GM18508 (cell line): ENCODE measurements around the gene IL36B.
"Not testable (repeated sequence)": the region's sequence is repeated elsewhere in the genome, so short reads cannot be mapped to it uniquely, and the experiment has no call there.

Source experiments
- ATAC-seq: cut with Tn5 transposase; IDR thresholded peaks from one replicate; pipeline ENCODE4 v1.9.1; 2021; ENCODE audit warnings: moderate number of reproducible peaks; ENCODE audit not compliant: insufficient read depth, unreplicated experiment

Gene IL36B

GRCh38 chr2:113052396-113052917 lies at the start of gene IL36B:
Gene IL36B (minus strand): TSS chr2:113052867.
- no peak for ATAC-seq

DNA sequence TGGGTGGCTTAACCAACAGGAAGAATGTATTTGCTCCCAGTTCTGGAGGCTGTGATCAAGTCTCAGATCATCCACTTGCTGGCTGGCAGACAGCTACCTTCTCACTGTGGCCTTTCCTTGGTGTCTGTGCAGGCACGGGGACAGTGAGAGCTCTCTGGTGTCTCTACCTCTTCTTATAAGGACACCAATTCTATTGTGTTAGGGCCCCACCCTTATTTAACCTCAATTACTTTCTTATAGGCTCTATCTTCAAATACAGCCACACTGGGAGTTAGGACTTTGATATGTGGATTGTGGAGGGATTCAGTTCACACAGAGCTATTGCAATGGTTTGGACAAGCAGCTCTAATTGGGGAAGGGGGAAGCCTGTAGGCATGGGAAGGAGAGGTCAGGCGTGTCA lies 49.5 kb upstream of the IL36B start:
- ATAC-seq: no peak

GRCh38 chr2:113098532-113098931 lies 45.9 kb upstream of the IL36B start:
- ATAC-seq: no peak

DNA sequence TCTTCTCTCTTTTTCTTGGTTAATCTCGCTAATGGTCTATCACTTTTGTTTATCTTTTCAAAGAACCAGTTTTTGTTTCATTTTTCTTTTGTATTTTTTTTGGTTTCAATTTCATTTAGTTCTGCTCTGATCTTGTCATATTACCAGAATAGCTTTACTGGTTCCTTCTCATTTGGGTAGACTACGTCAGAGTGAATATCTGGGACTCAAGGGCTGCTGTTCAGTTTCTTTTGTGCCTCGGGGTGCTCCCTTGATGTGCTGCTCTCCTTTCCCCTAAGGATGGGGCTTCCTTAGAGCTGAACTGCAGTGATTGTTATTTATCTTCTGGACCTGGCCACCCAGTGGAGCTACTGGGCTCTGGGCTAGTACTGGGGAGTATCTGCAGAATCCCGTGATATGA lies 45.4 kb upstream of the IL36B start:
- ATAC-seq: no peak

- ATAC-seq: not testable (repeated sequence)
Observed at GRCh38 chr2:113096842-113097618, 44.4 kb upstream of the IL36B start.

DNA sequence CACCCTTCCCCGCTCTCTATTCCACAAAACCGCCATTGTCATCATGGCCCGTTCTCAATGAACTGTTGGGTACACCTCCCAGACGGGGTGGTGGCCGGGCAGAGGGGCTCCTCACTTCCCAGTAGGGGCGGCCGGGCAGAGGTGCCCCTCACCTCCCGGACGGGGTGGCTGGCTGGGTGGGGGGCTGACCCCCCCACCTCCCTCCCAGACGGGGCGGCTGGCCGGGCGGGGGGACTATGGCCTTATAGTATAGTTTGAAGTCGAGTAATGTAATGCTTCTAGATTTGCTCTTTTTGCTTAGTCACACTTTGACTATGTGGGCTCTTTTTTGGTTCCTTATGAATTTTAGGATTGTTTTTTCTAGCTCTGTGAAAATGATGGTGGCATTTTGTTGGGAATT lies 43.6 kb upstream of the IL36B start:
- not testable (repeated sequence) for ATAC-seq

DNA sequence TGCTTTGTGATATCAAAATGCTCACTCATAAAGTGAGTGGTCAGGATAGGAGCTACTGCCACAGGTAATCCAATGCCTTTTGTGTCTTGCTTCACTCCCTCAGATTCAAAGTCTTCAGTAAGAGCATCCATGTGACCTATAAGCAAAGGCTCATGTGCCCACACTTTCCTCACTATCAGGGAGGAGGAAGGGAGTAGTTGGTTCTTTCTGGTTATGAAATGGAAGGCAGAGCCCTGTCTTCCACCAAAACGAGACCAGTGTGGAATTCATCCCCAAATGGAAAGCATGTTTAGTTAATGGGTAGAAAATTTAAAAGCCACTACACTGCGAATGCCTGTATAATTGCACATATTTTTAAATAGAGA lies 40.9 kb upstream of the IL36B start:
- no peak for ATAC-seq

DNA sequence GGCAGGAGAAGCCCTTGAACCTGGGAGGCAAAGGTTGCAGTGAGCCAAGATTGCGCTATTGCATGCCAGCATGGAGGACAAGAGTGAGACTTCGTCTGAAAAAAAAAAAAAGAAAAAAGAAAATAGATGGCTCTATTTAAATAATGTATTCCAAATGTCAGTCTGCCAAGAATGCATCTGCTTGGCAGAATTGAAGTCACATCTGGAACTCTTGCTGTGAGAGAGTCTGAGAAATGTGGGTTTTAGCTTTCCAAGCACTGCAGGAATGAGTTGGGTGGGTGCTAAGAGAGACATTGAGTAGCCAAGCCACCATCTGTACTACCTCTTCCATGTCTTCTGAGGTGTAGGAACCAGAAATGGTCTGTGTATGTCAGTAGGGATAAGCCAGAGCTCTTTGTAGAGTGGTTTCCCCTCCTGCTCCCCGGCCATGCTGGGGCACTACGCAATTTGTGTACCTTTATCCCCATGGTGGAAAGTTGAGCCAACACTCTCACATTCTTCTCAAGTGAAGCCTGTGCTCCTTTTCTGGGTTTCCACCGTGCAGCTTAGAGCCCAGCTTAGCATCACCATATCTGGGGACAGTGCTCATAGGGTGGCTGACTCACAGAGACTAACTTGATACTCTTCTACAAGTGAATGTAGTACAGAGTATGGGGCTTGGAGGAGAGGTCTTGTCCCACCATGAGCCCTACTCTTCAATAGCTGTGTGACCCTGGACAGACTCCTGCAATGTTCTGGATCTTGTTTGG lies 40.4 kb upstream of the IL36B start:
- no peak for ATAC-seq

DNA sequence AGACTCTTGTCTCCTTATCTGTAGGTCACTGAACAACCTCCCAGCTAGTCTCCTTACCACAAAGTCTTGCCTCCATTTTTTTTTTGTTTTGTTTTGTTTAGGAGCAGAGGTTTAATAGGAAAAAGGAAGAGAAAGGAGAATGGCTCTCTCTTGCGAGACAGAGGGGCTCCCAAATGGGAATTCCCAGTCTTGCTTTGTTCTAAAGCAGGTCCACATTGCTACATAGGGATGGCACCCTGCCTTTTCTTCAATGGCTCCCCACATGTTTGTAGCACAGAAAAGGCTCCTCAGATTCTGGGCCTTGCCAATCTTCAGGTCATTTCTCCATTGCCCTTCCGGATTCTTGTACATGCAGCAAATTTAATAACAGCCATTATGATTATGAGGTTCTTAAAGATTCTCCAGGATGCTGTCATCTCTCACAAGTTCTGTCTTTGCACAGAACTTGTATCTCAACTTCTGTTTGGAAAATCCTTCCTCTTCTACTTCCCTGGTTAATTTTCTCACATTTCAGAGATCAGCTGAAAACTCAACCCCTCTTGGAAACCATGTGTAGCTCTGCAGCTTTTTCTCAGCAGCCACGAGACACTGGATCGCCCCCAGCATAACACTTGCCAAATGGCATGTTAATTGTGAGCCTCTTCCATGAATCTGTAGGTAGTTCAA lies 38.7 kb upstream of the IL36B start:
- ATAC-seq: no peak

GRCh38 chr2:113089916-113090315 lies 37.2 kb upstream of the IL36B start:
- no peak for ATAC-seq

DNA sequence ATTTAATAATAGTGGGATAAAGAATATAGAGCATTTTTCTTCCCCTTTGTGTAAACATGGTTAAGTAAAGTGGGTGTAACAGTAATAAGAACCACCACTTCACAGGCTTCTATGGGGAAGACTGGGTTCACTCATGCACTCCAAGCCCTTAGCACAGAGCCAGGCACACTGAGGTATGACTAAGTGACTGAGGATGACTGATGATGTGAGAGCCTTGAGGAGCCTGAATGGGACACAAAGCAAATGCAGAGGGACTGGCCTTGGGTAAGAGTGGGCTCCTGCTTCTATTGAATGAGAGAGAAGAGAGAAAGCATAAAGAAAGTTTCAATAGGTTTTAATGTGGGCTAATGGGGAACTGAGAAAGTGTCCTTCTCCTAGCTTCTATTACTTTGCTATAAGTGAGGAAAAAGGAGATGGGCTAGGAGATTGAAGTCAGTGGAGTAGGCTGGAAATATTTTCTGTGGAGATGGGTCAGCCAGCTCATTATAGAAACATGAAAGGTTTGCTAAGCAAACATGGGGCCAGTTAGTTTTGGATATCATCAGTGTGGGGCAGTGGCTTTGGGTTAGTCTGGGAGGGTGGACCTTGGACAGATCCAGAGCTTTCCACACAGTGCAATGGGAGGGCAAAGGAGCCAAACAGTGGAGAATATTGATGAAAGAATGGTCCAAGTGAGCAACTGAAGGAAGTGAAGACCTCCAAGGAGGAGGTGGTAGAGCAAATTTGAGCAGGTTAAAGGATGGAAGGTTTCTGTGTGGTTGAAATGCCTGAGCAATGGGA lies 35.7 kb upstream of the IL36B start:
- no peak for ATAC-seq

DNA sequence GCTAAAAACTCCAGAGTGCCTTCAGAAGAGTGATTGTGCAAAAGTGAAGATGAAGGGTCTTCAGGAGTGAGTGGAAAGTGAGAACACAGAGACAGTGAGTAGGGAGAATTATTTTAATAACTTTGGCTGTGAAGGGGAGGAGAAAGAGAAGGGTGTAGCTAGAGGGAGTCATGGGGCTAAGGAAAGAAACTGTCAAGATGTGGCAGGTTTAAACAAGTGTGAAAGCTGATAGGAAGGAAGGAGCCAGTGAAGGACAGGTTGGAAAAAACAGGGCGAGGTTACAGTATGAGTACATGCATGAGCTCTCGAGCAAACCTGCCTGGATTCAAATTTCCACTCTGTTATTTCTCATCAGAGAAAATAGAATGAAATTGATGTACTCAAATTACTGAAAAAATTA lies 32.9 kb upstream of the IL36B start:
- ATAC-seq: no peak

- no peak for ATAC-seq
Observed at GRCh38 chr2:113084249-113085000, 31.8 kb upstream of the IL36B start.

- no peak for ATAC-seq
Observed at GRCh38 chr2:113083296-113083695, 30.6 kb upstream of the IL36B start.

- no peak for ATAC-seq
Observed at GRCh38 chr2:113081488-113082210, 29.0 kb upstream of the IL36B start.

DNA sequence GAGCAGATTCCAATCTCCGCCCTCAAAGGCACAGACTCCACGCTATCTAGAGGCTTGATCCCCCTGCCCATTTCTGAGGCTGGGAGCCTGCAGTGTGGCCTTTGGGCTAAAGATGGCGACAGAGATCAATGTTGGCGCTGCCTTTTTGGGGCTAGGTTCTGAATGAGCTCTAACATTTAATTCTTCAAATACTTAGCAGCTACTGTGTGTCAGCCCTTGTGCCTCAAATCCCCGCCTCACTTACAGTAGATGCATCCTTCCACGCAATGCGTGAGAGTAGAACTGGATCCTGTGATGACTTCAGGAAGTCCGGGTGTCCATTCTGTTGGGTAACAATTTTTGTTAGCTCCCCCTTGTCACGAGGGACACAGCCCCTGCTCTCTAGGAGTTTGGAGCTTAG lies 27.5 kb upstream of the IL36B start:
- peak; percentile 52 for ATAC-seq

GRCh38 chr2:113079131-113079530 lies 26.5 kb upstream of the IL36B start:
- no peak for ATAC-seq

DNA sequence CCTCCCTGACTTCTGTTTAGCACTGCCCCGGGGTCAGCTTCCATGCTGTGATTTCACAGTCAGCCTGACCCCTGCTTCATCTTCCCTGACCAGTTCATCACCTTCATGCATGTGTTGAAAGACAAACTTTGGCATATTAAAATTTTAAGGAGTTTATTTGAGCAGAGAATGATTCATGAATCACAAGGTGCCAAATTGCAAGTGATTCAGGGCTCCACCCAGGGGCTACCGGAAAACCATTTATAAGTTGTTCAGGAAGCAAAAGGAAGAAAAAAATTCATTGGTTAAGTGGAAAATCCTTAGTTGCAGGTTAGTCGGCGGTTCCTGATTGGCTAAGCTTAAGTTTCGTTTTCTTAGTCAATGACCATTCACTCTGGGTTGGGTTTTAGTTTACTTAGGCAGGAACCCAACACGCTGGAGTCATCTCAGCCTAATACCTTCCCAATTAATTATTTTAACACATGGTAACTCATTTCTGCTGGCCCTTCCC lies 25.7 kb upstream of the IL36B start:
- no peak for ATAC-seq

DNA sequence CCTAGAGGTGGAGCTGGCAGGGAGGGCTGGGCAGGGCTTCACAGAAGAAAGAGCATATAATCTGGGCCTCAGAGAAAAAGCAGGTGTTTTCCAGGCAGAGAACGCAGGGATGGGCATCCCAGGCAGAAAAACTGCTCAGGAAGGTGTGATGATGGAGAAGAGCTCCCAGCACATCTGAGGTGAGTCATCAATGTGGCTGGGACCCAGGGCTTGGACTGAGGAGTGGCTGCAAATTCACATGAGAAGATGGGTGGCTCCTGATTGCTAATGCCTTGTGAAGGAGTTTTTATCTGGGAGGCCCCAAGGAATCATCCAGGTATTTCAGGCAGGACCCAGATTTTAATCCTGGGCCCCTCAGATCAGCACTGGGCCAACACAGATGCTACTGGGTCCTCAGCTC lies 25.3 kb upstream of the IL36B start:
- ATAC-seq: no peak
